B cell (primary cell): Measurements from ENCODE around the gene SCAMP5. TPM values are rescaled to one million over a fixed set of nuclear protein-coding genes. Genes with fewer than 3 reads are reported as not detected.

Experiments
- ATAC-seq: fragments of 200-7000 bp; cut with Tn5 transposase; one replicate; pipeline ENCODE4 v1.10.0; 2021; ENCODE audit warnings: low read depth, mild to moderate bottlenecking, moderate number of reproducible peaks, moderate library complexity
- CTCF ChIA-PET: fragments of 350-600 bp; sonication (Branson Sonifier 250); formaldehyde crosslinking; loops from one replicate; lab custom pipeline; 2021; ENCODE audit warnings: antibody characterized with exemption, inconsistent platforms; lab: Charles Lee
- POLR2A ChIA-PET: fragments of 350-600 bp; sonication (Branson Sonifier 250); formaldehyde crosslinking; loops from one replicate; lab custom pipeline; 2021; ENCODE audit warnings: antibody characterized with exemption; lab: Charles Lee
- DNase-seq: peaks from one replicate; pipeline ENCODE4 v3.0.0; 2013
- H2AFZ ChIP-seq: 2 replicates; pipeline ENCODE4 v1.6.1; 2012; ENCODE audit warnings: mild to moderate bottlenecking, low read depth, low read length; ENCODE audit not compliant: insufficient read depth, poor library complexity, severe bottlenecking
- H3K27ac ChIP-seq, 2 donors: 1 replicate in 1 of 2; 2 replicates in 1 of 2; pipeline ENCODE4 v1.5.1; 2012 to 2013; ENCODE audit warnings: low read length in 2 of 2, mild to moderate bottlenecking in 2 of 2, moderate library complexity in 1 of 2
- H3K27me3 ChIP-seq, 4 experiments: fragments of 200-600 bp in 1 of 4; sonication (generic) in 1 of 4; replicated peaks in 1 of 4; 1 replicate in 2 of 4; 2 replicates in 2 of 4; pipeline versions ENCODE4 v1.6.1 to v1.7.0; 2013 to 2016; ENCODE audit warnings: low read length in 3 of 4, mild to moderate bottlenecking in 2 of 4, mixed read lengths in 1 of 4, moderate library complexity in 1 of 4; ENCODE audit not compliant: insufficient read depth in 4 of 4, control insufficient read depth in 3 of 4; ENCODE audit errors: control extremely low read depth in 1 of 4
- H3K36me3 ChIP-seq, 2 experiments: replicated peaks in 1 of 2; 1 replicate in 1 of 2; 2 replicates in 1 of 2; pipeline versions ENCODE4 v1.6.1 to v1.7.1; 2013; ENCODE audit warnings: low read length in 1 of 2; ENCODE audit not compliant: insufficient read depth in 2 of 2, control insufficient read depth in 1 of 2; ENCODE audit errors: control extremely low read depth in 1 of 2, extremely low read depth in 1 of 2
- H3K4me1 ChIP-seq, 2 donors: fragments of 200-600 bp in 1 of 2; sonication (generic) in 1 of 2; 1 replicate in 1 of 2; 2 replicates in 1 of 2; pipeline versions ENCODE4 v1.5.1 to v1.6.1; 2013 to 2017; ENCODE audit warnings: low read length in 2 of 2; ENCODE audit not compliant: control insufficient read depth in 2 of 2, insufficient read depth in 2 of 2
- H3K4me2 ChIP-seq: replicated peaks from 2 replicates; pipeline ENCODE3; 2012; ENCODE audit warnings: mild to moderate bottlenecking, low read depth, low read length; ENCODE audit not compliant: poor library complexity, severe bottlenecking
- H3K4me3 ChIP-seq, 5 experiments: fragments of 200-600 bp in 1 of 5; sonication (generic) in 1 of 5; 1 replicate in 3 of 5; 2 replicates in 2 of 5; pipeline versions ENCODE4 v1.5.1 to v1.7.0; 2011 to 2016; ENCODE audit warnings: low read length in 4 of 5, mild to moderate bottlenecking in 4 of 5, low read depth in 2 of 5, control low read depth in 1 of 5, moderate library complexity in 1 of 5; ENCODE audit not compliant: insufficient read depth in 1 of 5; ENCODE audit errors: control extremely low read depth in 1 of 5, extremely low read depth in 1 of 5
- H3K79me2 ChIP-seq: fragments of 200-600 bp; sonication (generic); one replicate; pipeline ENCODE4 v1.6.0; 2016; ENCODE audit warnings: low read length; ENCODE audit not compliant: control insufficient read depth, insufficient read depth
- H3K9ac ChIP-seq: fragments of 200-600 bp; sonication (generic); 2 replicates; pipeline ENCODE4 v1.6.1; 2017; ENCODE audit warnings: mild to moderate bottlenecking, low read length, moderate library complexity
- H3K9me3 ChIP-seq, 3 donors: one replicate each; pipeline versions ENCODE4 v1.6.1 to v1.7.1; 2013; ENCODE audit warnings: low read length in 2 of 3; ENCODE audit not compliant: control insufficient read depth in 2 of 3, insufficient read depth in 1 of 3; ENCODE audit errors: control extremely low read depth in 1 of 3
- H4K20me1 ChIP-seq: 2 replicates; pipeline ENCODE4 v1.6.0; 2012; ENCODE audit warnings: mild to moderate bottlenecking, low read length; ENCODE audit not compliant: insufficient read depth, control insufficient read depth, poor library complexity, severe bottlenecking
- H3K27ac Mint-ChIP-seq: one replicate; pipeline ENCODE4 v1.8.0; 2021; ENCODE audit warnings: mixed read lengths
- H3K27me3 Mint-ChIP-seq: one replicate; pipeline ENCODE4 v1.8.0; 2021; ENCODE audit warnings: mixed read lengths
- H3K4me1 Mint-ChIP-seq: one replicate; pipeline ENCODE4 v1.8.0; 2021; ENCODE audit warnings: mixed read lengths
- H3K4me3 Mint-ChIP-seq: one replicate; pipeline ENCODE4 v1.8.0; 2021; ENCODE audit warnings: mixed read lengths
- H3K9me3 Mint-ChIP-seq: one replicate; pipeline ENCODE4 v1.8.0; 2022; ENCODE audit warnings: mixed read lengths; ENCODE audit not compliant: insufficient read depth
- EZH2 ChIP-seq: IDR thresholded peaks from 2 replicates; pipeline ENCODE4 v1.6.1; 2012; ENCODE audit warnings: borderline replicate concordance, low read depth, mild to moderate bottlenecking, moderate library complexity, low read length; ENCODE audit not compliant: insufficient read depth, poor library complexity, severe bottlenecking
- WGBS: methylation state at CpG from one replicate; pipeline ENCODE4 v1.1.5; 2013; ENCODE audit warnings: missing lambda C conversion rate; ENCODE audit not compliant: insufficient coverage; 5-methylcytosine and 5-hydroxymethylcytosine counted together
- intact Hi-C: fragments of 100-400 bp; cut with micrococcal nuclease; formaldehyde crosslinking; loops from one replicate; pipeline ENCODE4 v1.10.0; 2022
- polyA plus RNA-seq: library from polyadenylated mRNA; depleted of rRNA; stranded (reverse); fragments of >200 nt; gene quantifications from 2 replicates; pipeline ENCODE4 v1.2.3, GENCODE V29; 2012
- total RNA-seq, 2 donors: library from RNA; stranded (reverse); fragments of 120-200 nt in 1 of 2; gene quantifications; 1 replicate in 1 of 2; 2 replicates in 1 of 2; pipeline versions ENCODE4 v1.2.3 to v1.2.4, GENCODE V29; 2013 to 2022
- TF ChIP-seq, protein P1 (sequence below): fragments of 200-600 bp; IDR thresholded peaks from one replicate; pipeline ENCODE4 v1.8.0; 2022; ENCODE audit warnings: antibody characterized with exemption, mild to moderate bottlenecking

The SCAMP5 gene
- total and polyA plus RNA-seq, 2 donors (not counting 1 experiment from before 2014, with no cell fraction given): 0.59 to 3.4 TPM

DNA sequence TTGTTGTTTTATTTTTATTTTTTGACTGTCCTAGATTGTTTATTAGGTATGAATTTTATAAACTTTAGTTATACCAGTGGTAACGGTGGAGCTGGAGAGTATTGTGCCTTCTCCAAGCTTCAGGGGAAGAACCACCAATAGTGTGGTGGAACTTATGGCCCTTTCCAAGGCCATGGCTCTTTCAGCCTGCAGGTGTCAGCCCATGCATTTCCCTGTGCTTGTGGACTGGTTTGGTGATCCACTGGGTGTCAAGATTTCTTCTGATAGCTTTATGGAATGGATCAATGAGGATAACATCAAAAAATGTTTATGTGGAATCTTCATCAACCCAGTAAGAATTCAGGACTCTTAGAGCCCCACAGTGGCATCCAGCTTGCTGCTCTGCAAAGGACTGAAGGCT, 19.2 kb upstream of the SCAMP5 start:
- Mint-ChIP-seq H3K27me3 (peaks cover 30% of the 10 kb centered on the region), H3K4me3 (no peak overlapping the region), H3K4me1 (no peaks in the 10 kb centered on the region), H3K27ac (no peak overlapping the region), H3K9me3 (no peaks in the 10 kb centered on the region)
- no peak for TF ChIP-seq EZH2
- TF ChIP-seq, protein P1, sequence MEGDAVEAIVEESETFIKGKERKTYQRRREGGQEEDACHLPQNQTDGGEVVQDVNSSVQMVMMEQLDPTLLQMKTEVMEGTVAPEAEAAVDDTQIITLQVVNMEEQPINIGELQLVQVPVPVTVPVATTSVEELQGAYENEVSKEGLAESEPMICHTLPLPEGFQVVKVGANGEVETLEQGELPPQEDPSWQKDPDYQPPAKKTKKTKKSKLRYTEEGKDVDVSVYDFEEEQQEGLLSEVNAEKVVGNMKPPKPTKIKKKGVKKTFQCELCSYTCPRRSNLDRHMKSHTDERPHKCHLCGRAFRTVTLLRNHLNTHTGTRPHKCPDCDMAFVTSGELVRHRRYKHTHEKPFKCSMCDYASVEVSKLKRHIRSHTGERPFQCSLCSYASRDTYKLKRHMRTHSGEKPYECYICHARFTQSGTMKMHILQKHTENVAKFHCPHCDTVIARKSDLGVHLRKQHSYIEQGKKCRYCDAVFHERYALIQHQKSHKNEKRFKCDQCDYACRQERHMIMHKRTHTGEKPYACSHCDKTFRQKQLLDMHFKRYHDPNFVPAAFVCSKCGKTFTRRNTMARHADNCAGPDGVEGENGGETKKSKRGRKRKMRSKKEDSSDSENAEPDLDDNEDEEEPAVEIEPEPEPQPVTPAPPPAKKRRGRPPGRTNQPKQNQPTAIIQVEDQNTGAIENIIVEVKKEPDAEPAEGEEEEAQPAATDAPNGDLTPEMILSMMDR: no peak
- Histone ChIP-seq H3K4me2 (no peak overlapping the region), H3K79me2 (no peaks in the 10 kb centered on the region), H3K9me3 (no peaks in the 10 kb centered on the region), H3K27ac (no peak overlapping the region), H2AFZ (no peak overlapping the region), H3K4me3 (no peak overlapping the region), H3K27me3 (peaks cover 0 to 42% (median 17%) of the 10 kb centered on the region in 4 experiments), H3K4me1 (no peaks in the 10 kb centered on the region), H4K20me1 (no peaks in the 10 kb centered on the region), H3K36me3 (no peaks in the 10 kb centered on the region), H3K9ac (no peak overlapping the region)
- no peak for DNase-seq
- 100% methylated on average over 1 of the region's 1 CpG for WGBS
- ChIA-PET POLR2A (no interaction called here), CTCF (interaction anchor here (1.1 kb wide), 1 partner anchor 11 kb away, joined by 3 read pairs; no protein-coding TSS in a partner anchor)
- intact Hi-C loops: no loop called here
- ATAC-seq: no peak

DNA sequence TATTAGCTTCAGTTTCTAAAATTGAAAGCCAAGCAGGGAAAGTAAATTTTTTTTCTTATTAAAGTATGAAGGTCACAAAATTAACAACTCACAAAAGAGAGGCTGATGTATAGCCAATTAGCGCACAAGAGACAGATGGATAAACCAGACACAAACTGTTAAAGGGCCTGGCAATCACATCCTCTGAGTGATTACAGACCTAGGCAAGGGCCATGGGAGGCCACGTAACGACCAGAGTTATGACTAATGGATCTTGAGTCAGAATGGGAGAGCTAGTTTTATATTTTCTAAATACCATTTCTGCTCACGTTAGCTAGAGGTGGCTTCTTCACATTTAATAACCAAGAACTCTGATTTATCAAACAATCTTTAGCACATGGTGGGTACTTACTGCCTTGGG, 17.8 kb upstream of the SCAMP5 start:
- peaks cover 0 to 39% (median 19%) of the 10 kb centered on the region in 4 experiments for H3K27me3 ChIP-seq
- intact Hi-C loops: no loop called here
- CTCF ChIA-PET: interaction anchor here (1.1 kb wide), 1 partner anchor 27 kb away, joined by 3 read pairs; no protein-coding TSS in a partner anchor

More for the DNA sequence above, 17.8 kb upstream of the SCAMP5 start:
- TF ChIP-seq EZH2: no peak
- TF ChIP-seq, protein P1: no peak
- Histone ChIP-seq H3K27ac (no peak overlapping the region), H2AFZ (no peak overlapping the region), H3K9me3 (no peaks in the 10 kb centered on the region), H4K20me1 (no peaks in the 10 kb centered on the region), H3K4me1 (no peaks in the 10 kb centered on the region), H3K79me2 (no peaks in the 10 kb centered on the region), H3K9ac (no peak overlapping the region), H3K4me3 (no peak overlapping the region), H3K36me3 (no peaks in the 10 kb centered on the region), H3K4me2 (no peak overlapping the region)
- Mint-ChIP-seq H3K9me3 (no peaks in the 10 kb centered on the region), H3K4me3 (no peak overlapping the region), H3K4me1 (no peaks in the 10 kb centered on the region), H3K27ac (no peak overlapping the region), H3K27me3 (peaks cover 32% of the 10 kb centered on the region)
- no peak for ATAC-seq
- no peak for DNase-seq
- POLR2A ChIA-PET: no interaction called here
- WGBS: no CpG with 5 or more reads among the region's 4 CpGs
